Measurements from ENCODE around the gene CUTA. TPM values are rescaled to one million over a fixed set of nuclear protein-coding genes. Genes with fewer than 3 reads are reported as not detected.
"Not testable (repeated sequence)": the region's sequence is repeated elsewhere in the genome, so short reads cannot be mapped to it uniquely, and the experiment has no call there.

The CUTA gene
- total RNA-seq, 1 donor from 2014 or later: 384 TPM

DNA sequence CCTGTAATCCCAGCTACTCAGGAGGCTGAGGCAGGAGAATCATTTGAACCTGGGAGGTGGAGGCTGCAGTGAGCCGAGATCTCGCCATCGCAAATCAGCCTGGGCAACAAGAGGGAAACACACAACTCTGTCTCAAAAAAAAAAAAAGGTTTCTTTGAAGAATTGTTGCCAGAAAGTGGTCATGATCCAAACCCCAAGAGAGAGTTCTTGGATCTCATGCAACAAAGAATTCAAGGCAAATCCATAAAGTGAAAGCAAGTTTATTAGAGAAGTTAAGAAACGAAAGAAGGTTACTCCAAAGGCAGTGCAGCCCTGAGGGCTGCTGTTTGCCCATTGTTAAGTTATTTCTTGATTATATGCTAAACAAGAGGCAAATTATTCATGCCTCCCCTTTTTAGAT is 40.7 kb downstream of the CUTA start:
- H3K9me3 Mint-ChIP-seq (ENCODE audit: unreplicated experiment): peaks cover 1% of the 10 kb centered on the region
- no peak for TF ChIP-seq CTCF (IDR thresholded peaks at IDR 0.05; ENCODE audit: partially characterized antibody, unreplicated experiment)
- H3K4me1 Mint-ChIP-seq (ENCODE audit: low read depth, unreplicated experiment): peaks cover 18% of the 10 kb centered on the region
- peaks cover 3% of the 10 kb centered on the region for H3K27me3 Mint-ChIP-seq (ENCODE audit: unreplicated experiment)
- H3K27ac Mint-ChIP-seq (ENCODE audit: unreplicated experiment): no peak overlapping the region
- no peaks in the 10 kb centered on the region for H3K36me3 Mint-ChIP-seq (ENCODE audit: unreplicated experiment)
- DNase-seq: no peak
- no peak overlapping the region for H3K4me3 Mint-ChIP-seq (ENCODE audit: unreplicated experiment)

DNA sequence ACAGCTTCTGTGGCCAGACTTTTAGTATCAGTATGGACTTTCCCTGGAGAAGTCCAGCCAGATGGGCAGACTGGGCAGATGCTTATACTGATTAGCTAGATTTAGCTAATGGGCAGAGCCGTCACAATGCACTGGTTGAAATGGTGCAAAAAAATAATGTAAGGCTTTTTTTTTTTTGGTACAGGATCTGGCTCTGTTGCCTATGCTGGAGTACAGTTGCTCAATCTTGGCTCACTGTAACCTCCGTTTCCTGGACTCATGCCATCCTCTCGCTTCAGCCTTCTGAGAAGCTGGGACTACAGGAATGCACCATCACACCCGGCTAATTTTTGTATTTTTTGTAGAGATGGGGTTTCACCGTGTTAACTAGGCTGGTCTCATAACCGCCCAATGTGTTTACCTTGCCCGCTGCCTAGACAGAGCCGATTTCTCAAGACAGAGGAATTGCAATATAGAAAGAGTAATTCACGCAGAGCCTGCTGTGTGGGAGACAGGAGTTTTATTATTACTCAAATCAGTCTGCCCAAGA is 42.7 kb downstream of the CUTA start:
- DNase-seq: no peak
- H3K9me3 Mint-ChIP-seq (ENCODE audit: unreplicated experiment): no peaks in the 10 kb centered on the region
- H3K36me3 Mint-ChIP-seq (ENCODE audit: unreplicated experiment): no peaks in the 10 kb centered on the region
- TF ChIP-seq CTCF (IDR thresholded peaks at IDR 0.05; ENCODE audit: partially characterized antibody, unreplicated experiment): no peak
- H3K27ac Mint-ChIP-seq (ENCODE audit: unreplicated experiment): no peak overlapping the region
- H3K4me3 Mint-ChIP-seq (ENCODE audit: unreplicated experiment): no peak overlapping the region
- peaks cover 3% of the 10 kb centered on the region for H3K27me3 Mint-ChIP-seq (ENCODE audit: unreplicated experiment)
- H3K4me1 Mint-ChIP-seq (ENCODE audit: low read depth, unreplicated experiment): peaks cover 17% of the 10 kb centered on the region

DNA sequence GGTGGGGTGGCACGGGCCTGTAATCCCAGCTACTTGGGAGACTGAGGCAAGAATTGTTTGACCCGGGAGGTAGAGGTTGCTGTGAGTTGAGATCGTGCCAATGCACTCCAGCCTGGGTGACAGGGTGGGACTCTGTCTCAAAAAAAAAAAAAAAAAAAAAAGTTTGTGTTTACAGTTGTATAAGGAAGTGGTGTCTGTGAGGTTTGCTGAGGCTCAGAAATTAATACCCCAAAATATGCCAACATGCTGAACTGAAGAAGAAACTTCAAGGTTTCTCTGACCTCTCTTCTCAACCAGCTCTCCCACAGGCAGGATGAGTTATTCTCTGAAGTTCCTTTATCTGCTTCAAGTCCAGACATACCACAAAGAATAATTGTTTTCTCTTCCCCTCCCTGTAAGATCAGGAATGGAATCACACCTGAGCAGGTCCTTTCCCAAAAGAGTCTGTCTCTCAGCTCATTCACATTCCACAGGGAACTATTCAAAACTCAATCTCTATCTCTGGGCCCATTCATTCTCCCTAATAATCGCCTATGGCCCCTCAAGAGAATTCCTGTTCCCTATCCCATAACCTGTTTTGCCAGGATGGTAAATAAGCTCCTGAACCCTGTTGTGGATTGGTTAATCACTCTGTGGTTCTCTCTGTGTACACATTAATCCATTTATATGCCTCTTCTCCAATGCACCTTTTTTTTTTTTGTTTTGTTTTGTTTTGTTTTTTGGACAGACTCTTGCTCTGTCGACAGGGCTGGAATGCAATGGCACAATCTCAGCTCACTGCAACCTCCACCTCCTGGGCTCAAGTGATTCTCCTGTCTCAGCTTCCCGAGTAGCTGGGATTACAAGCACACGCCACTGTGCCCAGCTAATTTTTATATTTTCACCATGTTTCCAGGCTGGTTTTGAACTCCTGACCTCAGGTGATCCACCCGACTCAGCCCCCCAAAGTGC is 43.7 kb downstream of the CUTA start:
- Mint-ChIP-seq H3K27ac (ENCODE audit: unreplicated experiment) (no peak overlapping the region), H3K4me1 (ENCODE audit: low read depth, unreplicated experiment) (peaks cover 17% of the 10 kb centered on the region), H3K4me3 (ENCODE audit: unreplicated experiment) (no peak overlapping the region), H3K9me3 (ENCODE audit: unreplicated experiment) (no peaks in the 10 kb centered on the region), H3K36me3 (ENCODE audit: unreplicated experiment) (no peaks in the 10 kb centered on the region), H3K27me3 (ENCODE audit: unreplicated experiment) (peaks cover 3% of the 10 kb centered on the region)
- DNase-seq: no peak
- no peak for TF ChIP-seq CTCF (IDR thresholded peaks at IDR 0.05; ENCODE audit: partially characterized antibody, unreplicated experiment)

GRCh38 chr6:33372526-33373123 is 45.3 kb downstream of the CUTA start:
- H3K4me3 Mint-ChIP-seq (ENCODE audit: unreplicated experiment): no peak overlapping the region
- H3K27me3 Mint-ChIP-seq (ENCODE audit: unreplicated experiment): peaks cover 3% of the 10 kb centered on the region
- no peak for DNase-seq
- no peaks in the 10 kb centered on the region for H3K9me3 Mint-ChIP-seq (ENCODE audit: unreplicated experiment)
- H3K4me1 Mint-ChIP-seq (ENCODE audit: low read depth, unreplicated experiment): peaks cover 17% of the 10 kb centered on the region
- no peak for TF ChIP-seq CTCF (IDR thresholded peaks at IDR 0.05; ENCODE audit: partially characterized antibody, unreplicated experiment)
- no peak overlapping the region for H3K27ac Mint-ChIP-seq (ENCODE audit: unreplicated experiment)
- no peaks in the 10 kb centered on the region for H3K36me3 Mint-ChIP-seq (ENCODE audit: unreplicated experiment)

DNA sequence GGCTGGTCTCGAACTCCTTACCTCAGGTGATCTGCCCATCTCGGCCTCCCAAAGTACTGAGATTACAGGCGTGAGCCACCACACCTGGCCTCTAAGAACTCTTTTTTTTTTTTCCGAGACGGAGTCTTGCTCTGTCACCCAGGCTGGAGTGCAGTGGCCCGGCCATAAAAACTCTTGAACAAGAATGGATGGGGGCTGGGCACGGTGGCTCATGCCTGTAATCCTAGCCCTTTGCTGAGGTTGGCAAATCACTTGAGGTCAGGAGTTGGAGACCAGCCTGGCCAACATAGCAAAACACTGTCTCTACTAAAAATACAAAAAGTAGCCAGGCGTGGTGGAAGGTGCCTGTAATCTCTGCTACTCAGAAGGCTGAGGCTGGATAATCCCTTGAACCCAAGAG is 46.0 kb downstream of the CUTA start:
- DNase-seq; H3K27ac Mint-ChIP-seq (ENCODE audit: unreplicated experiment); H3K4me3 Mint-ChIP-seq (ENCODE audit: unreplicated experiment); H3K27me3 Mint-ChIP-seq (ENCODE audit: unreplicated experiment); H3K36me3 Mint-ChIP-seq (ENCODE audit: unreplicated experiment); H3K9me3 Mint-ChIP-seq (ENCODE audit: unreplicated experiment): not testable (repeated sequence)
- H3K4me1 Mint-ChIP-seq (ENCODE audit: low read depth, unreplicated experiment): peaks cover 17% of the 10 kb centered on the region

DNA sequence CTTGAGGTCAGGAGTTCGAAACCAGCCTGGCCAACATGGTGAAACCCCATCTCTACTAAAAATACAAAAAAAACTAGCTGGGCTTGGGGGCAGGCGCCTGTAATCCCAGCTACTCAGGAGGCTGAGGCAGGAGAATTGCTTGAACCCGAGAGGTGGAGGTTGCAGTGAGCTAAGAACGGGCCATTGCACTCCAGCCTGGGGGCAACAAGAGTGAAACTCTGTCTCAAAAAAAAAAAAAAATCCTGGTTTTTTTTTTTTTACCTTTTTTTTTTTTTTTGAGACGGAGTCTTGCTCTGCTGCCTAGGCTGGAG is 50.2 kb downstream of the CUTA start:
- H3K36me3 Mint-ChIP-seq (ENCODE audit: unreplicated experiment); H3K9me3 Mint-ChIP-seq (ENCODE audit: unreplicated experiment); H3K27ac Mint-ChIP-seq (ENCODE audit: unreplicated experiment); H3K4me1 Mint-ChIP-seq (ENCODE audit: low read depth, unreplicated experiment); DNase-seq; H3K4me3 Mint-ChIP-seq (ENCODE audit: unreplicated experiment); H3K27me3 Mint-ChIP-seq (ENCODE audit: unreplicated experiment): not testable (repeated sequence)

Measured in glutamatergic neuron (in vitro differentiated cells).